AG04450 (cell line): Measurements from ENCODE around the gene LEMD3. TPM values are rescaled to one million over a fixed set of nuclear protein-coding genes. Genes with fewer than 3 reads are reported as not detected.
"Not testable (repeated sequence)": the region's sequence is repeated elsewhere in the genome, so short reads cannot be mapped to it uniquely, and the experiment has no call there.

ENCODE experiments used
- CTCF ChIA-PET: fragments of 300-600, 350-600 bp; formaldehyde crosslinking; extraction: SDS; loops from one replicate; lab custom pipeline; 2022; ENCODE audit warnings: antibody characterized with exemption, inconsistent platforms; lab: Charles Lee
- POLR2A ChIA-PET: fragments of 350-600 bp; formaldehyde crosslinking; extraction: SDS; loops from one replicate; lab custom pipeline; 2021; ENCODE audit warnings: antibody characterized with exemption, inconsistent platforms; lab: Yijun Ruan, JAX
- DNase-seq: peaks from one replicate; pipeline ENCODE4 v3.0.0-alpha.2; 2011; ENCODE audit warnings: low read depth, low spot score
- H3K27ac ChIP-seq: one replicate; pipeline ENCODE4 v1.5.1; 2012; ENCODE audit warnings: low read depth, low read length, control low read depth
- H3K27me3 ChIP-seq: one replicate; pipeline ENCODE4 v1.6.0; 2012; ENCODE audit warnings: low read length; ENCODE audit not compliant: control insufficient read depth, insufficient read depth
- H3K4me3 ChIP-seq: 2 replicates; pipeline ENCODE4 v1.5.1; 2011; ENCODE audit warnings: mild to moderate bottlenecking, low read depth, low read length, control low read depth
- H3K9me3 ChIP-seq: 2 replicates; pipeline ENCODE4 v1.5.1; 2012; ENCODE audit warnings: low read length; ENCODE audit not compliant: control insufficient read depth, insufficient read depth
- polyA plus RNA-seq: library from polyadenylated mRNA; depleted of rRNA; stranded (reverse); fragments of >200 nt; gene quantifications from 2 replicates; pipeline ENCODE4 v1.2.3, GENCODE V29; 2011
- TF ChIP-seq, protein P1 (sequence below): IDR thresholded peaks from 2 replicates; pipeline ENCODE4 v1.5.1; 2011; ENCODE audit warnings: low read depth, low read length, control low read depth, inconsistent platforms

The LEMD3 gene
- polyA plus RNA-seq, 1 experiment, result 11.9 TPM

DNA sequence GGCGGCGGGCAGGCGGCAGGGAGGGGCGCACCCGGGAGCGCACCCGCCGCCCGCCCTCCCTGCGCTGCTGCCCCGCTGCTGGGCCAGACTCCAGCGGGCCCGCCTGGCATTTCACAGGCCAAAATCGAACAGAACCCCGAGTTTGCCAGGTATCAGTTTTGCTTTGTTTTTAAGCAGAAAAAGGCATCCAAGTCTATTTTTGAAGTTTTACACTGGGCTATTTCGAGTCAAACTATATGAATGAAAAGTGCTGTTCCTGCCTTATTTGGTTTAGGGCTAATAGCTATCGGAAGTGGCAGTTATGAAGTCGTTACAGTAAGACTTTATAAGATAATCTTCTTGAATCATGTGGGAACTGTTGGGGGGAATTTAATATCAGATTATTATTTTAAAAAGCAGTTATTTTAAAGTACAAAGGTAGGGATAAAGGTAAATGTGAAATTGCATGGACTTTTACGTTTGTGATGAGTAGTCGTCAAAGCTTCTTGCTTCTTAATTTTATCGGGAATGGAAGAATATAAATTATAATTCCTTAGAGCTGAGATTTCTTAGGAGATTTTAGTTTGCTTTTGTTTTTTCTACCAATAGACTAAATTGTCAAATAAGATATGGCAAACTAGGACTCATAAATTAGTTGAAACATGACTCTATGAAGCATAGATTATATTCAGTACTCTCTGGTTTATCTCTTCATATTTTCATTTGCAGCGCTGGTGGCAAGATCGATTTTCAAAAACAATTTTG is 110.2 kb downstream of the LEMD3 start:
- POLR2A ChIA-PET, result no interaction called here
- TF ChIP-seq, protein P1, sequence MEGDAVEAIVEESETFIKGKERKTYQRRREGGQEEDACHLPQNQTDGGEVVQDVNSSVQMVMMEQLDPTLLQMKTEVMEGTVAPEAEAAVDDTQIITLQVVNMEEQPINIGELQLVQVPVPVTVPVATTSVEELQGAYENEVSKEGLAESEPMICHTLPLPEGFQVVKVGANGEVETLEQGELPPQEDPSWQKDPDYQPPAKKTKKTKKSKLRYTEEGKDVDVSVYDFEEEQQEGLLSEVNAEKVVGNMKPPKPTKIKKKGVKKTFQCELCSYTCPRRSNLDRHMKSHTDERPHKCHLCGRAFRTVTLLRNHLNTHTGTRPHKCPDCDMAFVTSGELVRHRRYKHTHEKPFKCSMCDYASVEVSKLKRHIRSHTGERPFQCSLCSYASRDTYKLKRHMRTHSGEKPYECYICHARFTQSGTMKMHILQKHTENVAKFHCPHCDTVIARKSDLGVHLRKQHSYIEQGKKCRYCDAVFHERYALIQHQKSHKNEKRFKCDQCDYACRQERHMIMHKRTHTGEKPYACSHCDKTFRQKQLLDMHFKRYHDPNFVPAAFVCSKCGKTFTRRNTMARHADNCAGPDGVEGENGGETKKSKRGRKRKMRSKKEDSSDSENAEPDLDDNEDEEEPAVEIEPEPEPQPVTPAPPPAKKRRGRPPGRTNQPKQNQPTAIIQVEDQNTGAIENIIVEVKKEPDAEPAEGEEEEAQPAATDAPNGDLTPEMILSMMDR, result no peak
- CTCF ChIA-PET, result no interaction called here
- no peaks in the 10 kb centered on the region for H3K27me3 ChIP-seq
- no peak overlapping the region for H3K27ac ChIP-seq
- H3K9me3 ChIP-seq, result peaks cover 4% of the 10 kb centered on the region; the same call in 1 of the 2 replicates
- DNase-seq, result no peak
- peak overlapping the region; percentile 82 for H3K4me3 ChIP-seq

DNA sequence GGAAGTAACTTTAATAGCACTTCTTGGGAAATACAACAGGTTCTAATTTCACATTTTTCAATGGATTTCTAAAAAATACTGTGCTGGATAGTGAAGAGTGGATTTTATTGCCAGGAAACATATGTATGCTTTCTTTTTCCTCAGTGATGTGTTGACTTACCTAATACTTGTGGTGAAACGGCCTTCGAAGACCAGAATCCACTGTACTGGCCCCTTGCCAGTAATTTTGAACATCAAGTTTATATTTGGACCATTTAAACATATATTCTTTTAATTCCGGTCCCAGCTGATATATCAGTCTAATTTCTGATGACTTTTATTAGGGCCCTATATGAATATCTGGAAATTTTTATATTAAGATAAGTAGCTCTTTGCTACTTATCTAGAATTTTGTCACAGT is 110.9 kb downstream of the LEMD3 start:
- peak overlapping the region; percentile 82 for H3K4me3 ChIP-seq
- peaks cover 4% of the 10 kb centered on the region; the same call in 1 of the 2 replicates for H3K9me3 ChIP-seq
- no peaks in the 10 kb centered on the region for H3K27me3 ChIP-seq
- no peak overlapping the region for H3K27ac ChIP-seq
- DNase-seq, result no peak
- CTCF ChIA-PET, result interaction anchor here (1.4 kb wide), 1 partner anchor 48 kb away, joined by 4 read pairs; no protein-coding TSS in a partner anchor
- TF ChIP-seq, protein P1, result no peak
- POLR2A ChIA-PET, result no interaction called here

DNA sequence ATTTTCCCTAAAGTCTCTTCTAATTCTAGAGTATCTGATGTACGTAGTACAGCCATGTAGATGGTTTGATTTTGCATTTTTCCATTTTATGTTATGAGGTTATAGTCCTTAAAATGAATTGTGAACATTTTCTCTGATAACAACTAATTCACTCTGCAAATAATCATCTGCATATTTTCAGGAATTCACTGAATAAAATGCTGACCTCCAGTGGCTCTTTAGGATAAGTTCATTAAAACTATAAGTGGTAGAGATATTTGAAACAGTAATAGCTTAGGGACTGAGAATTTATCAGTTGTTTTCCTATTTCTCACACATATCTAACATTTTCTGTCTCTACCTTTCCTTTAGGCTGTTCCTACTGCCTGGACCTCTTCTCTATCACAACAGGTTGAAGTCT is 113.5 kb downstream of the LEMD3 start:
- Histone ChIP-seq H3K27me3 (no peaks in the 10 kb centered on the region), H3K27ac (no peak overlapping the region), H3K9me3 (peaks cover 4% of the 10 kb centered on the region; the same call in 1 of the 2 replicates), H3K4me3 (no peak overlapping the region)
- CTCF ChIA-PET, result interaction anchor here (0.8 kb wide), 1 partner anchor 18 kb away, joined by 3 read pairs; no protein-coding TSS in a partner anchor
- no peak for DNase-seq
- TF ChIP-seq, protein P1, result peak; percentile 21; the same call in 1 of the 2 replicates
- POLR2A ChIA-PET, result no interaction called here

DNA sequence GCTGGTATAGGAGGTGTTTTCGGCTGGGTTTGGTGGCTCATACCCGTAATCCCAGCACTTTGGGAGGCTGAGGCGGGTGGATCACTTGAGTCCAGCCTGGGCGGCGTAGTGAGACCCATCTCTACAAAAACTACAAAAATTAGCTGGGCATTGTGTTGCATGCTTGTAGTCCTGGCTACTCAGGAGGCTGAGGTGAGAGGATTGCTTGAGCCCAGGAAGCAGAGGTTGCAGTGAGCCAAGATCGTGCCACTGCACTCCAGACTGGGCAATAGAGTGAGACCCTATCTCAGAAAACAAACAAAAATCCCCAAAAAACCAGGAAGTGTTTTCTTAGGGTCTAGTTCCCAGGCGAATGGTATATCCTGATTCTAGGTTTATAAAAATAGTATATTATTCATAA is 116.1 kb downstream of the LEMD3 start:
- POLR2A ChIA-PET, H3K9me3 ChIP-seq, H3K27me3 ChIP-seq, H3K4me3 ChIP-seq, H3K27ac ChIP-seq, CTCF ChIA-PET, DNase-seq: not testable (repeated sequence)

DNA sequence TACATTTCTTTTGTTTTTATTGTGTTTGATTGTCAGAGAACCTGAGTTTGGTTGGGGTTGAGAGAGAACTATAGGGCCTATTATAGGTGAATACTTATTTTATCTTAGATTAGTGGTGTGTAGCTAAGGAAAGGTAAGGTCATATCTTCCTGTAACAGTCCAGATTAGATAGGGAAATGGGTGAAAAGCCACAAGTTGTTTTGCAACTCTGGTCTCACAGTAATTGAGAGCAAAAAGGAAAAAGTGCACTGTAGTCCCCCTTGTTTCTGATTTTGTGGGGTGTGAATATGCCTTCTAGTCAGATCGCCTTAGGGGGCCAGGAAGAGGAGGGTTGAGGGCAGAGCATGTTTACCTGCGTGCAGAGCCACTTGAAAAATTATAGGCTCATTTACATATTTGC is 118.0 kb downstream of the LEMD3 start:
- H3K27ac ChIP-seq, result no peak overlapping the region
- no peak overlapping the region for H3K4me3 ChIP-seq
- no peak for DNase-seq
- TF ChIP-seq, protein P1, result no peak
- H3K27me3 ChIP-seq, result no peaks in the 10 kb centered on the region
- H3K9me3 ChIP-seq, result no peaks in the 10 kb centered on the region
- CTCF ChIA-PET, result no interaction called here
- POLR2A ChIA-PET, result no interaction called here
